Germinal center (tissue), 1 donor: ENCODE data around the gene NPC1L1.

Source experiments
- DNase-seq: peaks from one replicate; pipeline ENCODE4 v3.0.0; 2012; ENCODE audit warnings: mixed read lengths, low spot score

NPC1L1 gene

GRCh38 chr7:44470628-44471245 is 70.4 kb downstream of the NPC1L1 start:
- DNase-seq, result no peak

GRCh38 chr7:44470135-44470479 is 71.0 kb downstream of the NPC1L1 start:
- no peak for DNase-seq

GRCh38 chr7:44469461-44470134 is 71.5 kb downstream of the NPC1L1 start:
- no peak for DNase-seq

- no peak for DNase-seq
These were observed 73.9 kb downstream of the NPC1L1 start for GRCh38 chr7:44467217-44467548.

- no peak for DNase-seq
These were observed 74.6 kb downstream of the NPC1L1 start for GRCh38 chr7:44466300-44467216.

- no peak for DNase-seq
These were observed 75.6 kb downstream of the NPC1L1 start for GRCh38 chr7:44465490-44465889.

- peak; percentile 37 for DNase-seq
These were observed 77.8 kb downstream of the NPC1L1 start for GRCh38 chr7:44463169-44463808.
